Natural killer cell (primary cell): ENCODE data around the gene DDX24. TPM values are rescaled to one million over a fixed set of nuclear protein-coding genes. Genes with fewer than 3 reads are reported as not detected.

Experiments
- ATAC-seq, 3 donors: fragments of 150-1000 bp in 2 of 3; fragments of 200-7000 bp in 1 of 3; cut with Tn5 transposase; 1 replicate in 1 of 3; 2 replicates in 2 of 3; pipeline ENCODE4 v1.10.0; 2021; ENCODE audit warnings: mild to moderate bottlenecking in 2 of 3, moderate library complexity in 2 of 3
- DNase-seq, 2 donors: peaks; one replicate each; pipeline versions ENCODE4 v3.0.0 to v3.0.0-alpha.2; 2013 to 2021; ENCODE audit warnings: mixed read lengths in 1 of 2
- H3K27ac ChIP-seq: one replicate; pipeline ENCODE4 v1.5.1; 2013; ENCODE audit warnings: mild to moderate bottlenecking, low read length
- H3K27me3 ChIP-seq: one replicate; pipeline ENCODE4 v1.6.1; 2013; ENCODE audit warnings: low read length; ENCODE audit not compliant: control insufficient read depth, insufficient read depth
- H3K36me3 ChIP-seq: one replicate; pipeline ENCODE4 v1.6.1; 2013; ENCODE audit warnings: low read length; ENCODE audit not compliant: control insufficient read depth, insufficient read depth
- H3K4me1 ChIP-seq: one replicate; pipeline ENCODE4 v1.6.1; 2013; ENCODE audit warnings: low read length; ENCODE audit not compliant: control insufficient read depth, insufficient read depth
- H3K4me3 ChIP-seq: one replicate; pipeline ENCODE4 v1.5.1; 2013; ENCODE audit warnings: low read length
- H3K9me3 ChIP-seq: one replicate; pipeline ENCODE4 v1.6.1; 2013; ENCODE audit warnings: low read length; ENCODE audit not compliant: control insufficient read depth, insufficient read depth
- H3K27ac Mint-ChIP-seq, 2 donors: one replicate each; pipeline ENCODE4 v1.8.0; 2022; ENCODE audit warnings: mild to moderate bottlenecking in 2 of 2, mixed read lengths in 2 of 2, moderate library complexity in 1 of 2
- H3K27me3 Mint-ChIP-seq, 2 donors: one replicate each; pipeline ENCODE4 v1.8.0; 2022; ENCODE audit warnings: low read depth in 2 of 2, mixed read lengths in 2 of 2
- H3K36me3 Mint-ChIP-seq: one replicate; pipeline ENCODE4 v1.8.0; 2022; ENCODE audit warnings: mixed read lengths
- H3K4me1 Mint-ChIP-seq, 2 donors: one replicate each; pipeline ENCODE4 v1.8.0; 2022; ENCODE audit warnings: mixed read lengths in 2 of 2
- H3K4me3 Mint-ChIP-seq: one replicate; pipeline ENCODE4 v1.8.0; 2022; ENCODE audit warnings: mild to moderate bottlenecking, moderate library complexity, mixed read lengths
- H3K9me3 Mint-ChIP-seq, 2 donors: one replicate each; pipeline ENCODE4 v1.8.0; 2022; ENCODE audit warnings: mixed read lengths in 2 of 2
- WGBS: methylation state at CpG from one replicate; pipeline ENCODE4 v1.1.7; 2013; ENCODE audit warnings: missing lambda C conversion rate; ENCODE audit not compliant: insufficient coverage; 5-methylcytosine and 5-hydroxymethylcytosine counted together
- intact Hi-C: fragments of 100-400 bp; cut with micrococcal nuclease; formaldehyde crosslinking; loops from one replicate; pipeline ENCODE4 v1.14.2; 2022
- total RNA-seq, 4 donors: library from RNA; stranded (reverse); fragments of 120-200 nt in 1 of 4; gene quantifications; one replicate each; pipeline versions ENCODE4 v1.2.3 to v1.2.4, GENCODE V29; 2013 to 2022
- TF ChIP-seq, protein P1 (sequence below): fragments of 200-600 bp; IDR thresholded peaks from one replicate; pipeline ENCODE4 v1.8.0; 2022; ENCODE audit warnings: antibody characterized with exemption

DDX24 gene
- total RNA-seq, 3 donors from 2014 or later (not counting 1 experiment from before 2014, with no cell fraction given) = 250 to 357 (median 296) TPM

DNA sequence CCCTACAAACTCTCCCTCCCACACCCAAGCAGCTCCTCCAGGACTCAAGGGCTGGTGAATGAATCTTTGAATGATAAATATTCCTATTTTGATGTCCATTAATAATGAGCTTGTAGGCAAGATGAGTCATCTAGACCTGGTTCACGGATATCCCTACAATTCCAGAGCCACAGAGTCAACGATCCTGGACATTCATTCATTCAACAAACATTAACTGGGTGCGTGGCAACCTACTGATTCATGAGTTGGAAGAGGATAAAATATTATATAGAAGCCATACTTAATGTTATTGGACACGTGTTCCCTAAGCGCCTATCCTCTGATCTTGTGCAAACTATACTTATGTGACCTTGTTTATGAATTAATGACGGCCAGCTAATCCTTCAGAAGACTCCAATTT lies 55.3 kb downstream of the DDX24 start:
- no peaks in the 10 kb centered on the region for H3K36me3 ChIP-seq
- H3K27ac Mint-ChIP-seq = peak overlapping the region in 1 of 2 donors; percentile 64
- H3K4me3 Mint-ChIP-seq = peak overlapping the region; percentile 80
- no peaks in the 10 kb centered on the region for H3K36me3 Mint-ChIP-seq
- H3K27me3 Mint-ChIP-seq = peaks cover 26 to 37% of the 10 kb centered on the region in 2 donors
- H3K9me3 ChIP-seq = no peaks in the 10 kb centered on the region
- intact Hi-C loops = loop anchor here (1.0 kb wide), 1 partner anchor 56 kb away; the partner anchor contains the start of genes DDX24 and IFI27L1
- H3K4me1 Mint-ChIP-seq = peaks cover 6 to 9% of the 10 kb centered on the region in 2 donors
- 70% methylated on average over 5 of the region's 6 CpGs for WGBS
- DNase-seq = no peak
- TF ChIP-seq, protein P1, sequence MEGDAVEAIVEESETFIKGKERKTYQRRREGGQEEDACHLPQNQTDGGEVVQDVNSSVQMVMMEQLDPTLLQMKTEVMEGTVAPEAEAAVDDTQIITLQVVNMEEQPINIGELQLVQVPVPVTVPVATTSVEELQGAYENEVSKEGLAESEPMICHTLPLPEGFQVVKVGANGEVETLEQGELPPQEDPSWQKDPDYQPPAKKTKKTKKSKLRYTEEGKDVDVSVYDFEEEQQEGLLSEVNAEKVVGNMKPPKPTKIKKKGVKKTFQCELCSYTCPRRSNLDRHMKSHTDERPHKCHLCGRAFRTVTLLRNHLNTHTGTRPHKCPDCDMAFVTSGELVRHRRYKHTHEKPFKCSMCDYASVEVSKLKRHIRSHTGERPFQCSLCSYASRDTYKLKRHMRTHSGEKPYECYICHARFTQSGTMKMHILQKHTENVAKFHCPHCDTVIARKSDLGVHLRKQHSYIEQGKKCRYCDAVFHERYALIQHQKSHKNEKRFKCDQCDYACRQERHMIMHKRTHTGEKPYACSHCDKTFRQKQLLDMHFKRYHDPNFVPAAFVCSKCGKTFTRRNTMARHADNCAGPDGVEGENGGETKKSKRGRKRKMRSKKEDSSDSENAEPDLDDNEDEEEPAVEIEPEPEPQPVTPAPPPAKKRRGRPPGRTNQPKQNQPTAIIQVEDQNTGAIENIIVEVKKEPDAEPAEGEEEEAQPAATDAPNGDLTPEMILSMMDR = no peak
- no peak for ATAC-seq
- no peak overlapping the region for H3K4me3 ChIP-seq
- peaks cover 12% of the 10 kb centered on the region for H3K4me1 ChIP-seq
- no peaks in the 10 kb centered on the region for H3K9me3 Mint-ChIP-seq
- no peak overlapping the region for H3K27ac ChIP-seq
- H3K27me3 ChIP-seq = no peaks in the 10 kb centered on the region

DNA sequence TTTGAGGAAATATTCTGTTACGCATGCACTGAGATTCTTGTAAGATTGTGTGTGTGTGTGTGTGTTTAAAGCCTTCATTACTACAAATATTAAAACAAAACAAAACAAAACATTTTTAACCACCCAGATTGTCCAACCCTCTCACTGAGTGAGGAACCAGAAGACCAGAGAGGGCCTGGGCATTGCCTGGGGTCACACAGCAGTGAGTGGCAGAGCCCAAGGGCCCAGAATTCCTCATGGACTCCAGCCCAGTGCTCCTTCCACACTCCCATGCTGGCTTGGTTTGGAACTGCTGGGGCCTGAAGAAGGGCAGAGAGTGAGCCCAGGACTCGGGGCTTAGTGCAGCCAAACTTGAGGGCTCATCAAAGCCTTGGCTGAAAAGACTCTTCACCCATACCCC lies 56.5 kb downstream of the DDX24 start:
- Mint-ChIP-seq H3K27ac (no peak overlapping the region), H3K4me1 (peaks cover 6 to 9% of the 10 kb centered on the region in 2 donors), H3K27me3 (peaks cover 21 to 46% of the 10 kb centered on the region in 2 donors), H3K4me3 (no peak overlapping the region), H3K36me3 (no peaks in the 10 kb centered on the region), H3K9me3 (no peaks in the 10 kb centered on the region)
- TF ChIP-seq, protein P1 = no peak
- no peak overlapping the region for H3K27ac ChIP-seq
- H3K4me1 ChIP-seq = peaks cover 12% of the 10 kb centered on the region
- 100% methylated on average over 1 of the region's 2 CpGs for WGBS
- H3K9me3 ChIP-seq = no peaks in the 10 kb centered on the region
- DNase-seq (no peak), ATAC-seq (no peak)
- intact Hi-C loops = no loop called here
- no peak overlapping the region for H3K4me3 ChIP-seq
- no peaks in the 10 kb centered on the region for H3K27me3 ChIP-seq
- no peaks in the 10 kb centered on the region for H3K36me3 ChIP-seq

DNA sequence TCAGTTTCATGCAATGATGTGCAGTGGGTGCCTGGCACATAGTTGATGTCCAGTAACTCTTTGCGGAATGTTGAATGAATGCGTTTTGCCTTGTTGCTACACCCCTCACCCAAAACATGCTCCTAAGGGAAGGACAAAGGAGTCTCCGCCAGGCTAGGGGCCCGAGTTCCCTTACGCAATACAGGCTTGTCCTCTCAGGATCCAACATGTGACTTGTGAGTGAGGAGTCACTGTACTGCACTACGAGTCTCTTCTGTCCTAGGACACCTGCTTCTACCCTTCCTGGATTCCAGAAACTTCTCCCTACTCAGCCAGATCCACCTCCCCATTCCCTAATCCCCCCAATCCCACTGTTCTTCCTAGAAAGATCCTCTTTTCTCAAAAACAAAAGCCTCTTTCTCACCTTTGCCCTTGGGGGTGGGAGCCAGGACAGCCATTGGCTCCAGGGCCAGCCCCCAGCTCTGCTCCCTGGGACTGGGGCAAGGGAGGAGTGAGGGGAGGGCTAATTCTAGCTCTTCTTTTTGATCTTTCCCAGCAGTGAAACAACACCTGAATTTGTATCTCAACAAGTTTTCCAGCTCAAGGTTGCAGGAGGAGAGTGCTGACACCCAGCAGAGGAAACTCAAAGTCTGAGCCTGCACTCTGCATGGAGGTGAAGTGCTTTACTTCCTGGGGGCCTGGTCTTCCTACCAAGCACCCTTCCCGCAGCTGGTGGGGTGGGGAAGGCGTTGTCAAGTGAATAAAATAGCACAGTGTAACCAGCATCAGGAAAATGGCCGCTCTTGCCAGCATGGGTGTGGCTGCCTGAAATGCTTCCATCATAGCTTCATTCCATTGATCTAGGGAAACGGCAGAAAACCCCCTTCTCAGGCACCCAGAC lies 58.2 kb downstream of the DDX24 start:
- Histone ChIP-seq H3K27me3 (peaks cover 2% of the 10 kb centered on the region), H3K27ac (no peak overlapping the region), H3K36me3 (no peaks in the 10 kb centered on the region), H3K9me3 (no peaks in the 10 kb centered on the region), H3K4me3 (no peak overlapping the region), H3K4me1 (peaks cover 12% of the 10 kb centered on the region)
- no peaks in the 10 kb centered on the region for H3K36me3 Mint-ChIP-seq
- no peak overlapping the region for H3K27ac Mint-ChIP-seq
- ATAC-seq (no peak), DNase-seq (no peak)
- TF ChIP-seq, protein P1 = no peak
- H3K4me1 Mint-ChIP-seq = peaks cover 5 to 6% of the 10 kb centered on the region in 2 donors
- no peaks in the 10 kb centered on the region for H3K9me3 Mint-ChIP-seq
- no peak overlapping the region for H3K4me3 Mint-ChIP-seq
- peaks cover 25 to 59% of the 10 kb centered on the region in 2 donors for H3K27me3 Mint-ChIP-seq
- 81% methylated on average over 9 of the region's 10 CpGs for WGBS
- intact Hi-C loops = no loop called here
